C4-2B (cell line): Measurements from ENCODE around the gene CDKL4.

ENCODE experiments used
- CTCF ChIP-seq: fragments of 450-650 bp; conservative IDR thresholded peaks from 2 replicates; pipeline ENCODE4 v1.5.1; 2017; ENCODE audit warnings: mild to moderate bottlenecking
- ZFX ChIP-seq: fragments of 450-650 bp; IDR thresholded peaks from 2 replicates; pipeline ENCODE4 v1.6.1; 2017

- TF ChIP-seq CTCF, result no peak
- no peak for TF ChIP-seq ZFX
These were observed 85.4 kb downstream of the CDKL4 start for GRCh38 chr2:39158351-39158750.
